Mesothelial cell of epicardium (in vitro differentiated cells): ENCODE measurements around the gene EPHB3. TPM values are rescaled to one million over a fixed set of nuclear protein-coding genes. Genes with fewer than 3 reads are reported as not detected.

Experiments used
- DNase-seq, 2 experiments: peaks; one replicate each; pipeline ENCODE4 v3.0.0; 2021; ENCODE audit warnings: low spot score in 2 of 2; ENCODE audit not compliant: unreplicated experiment in 2 of 2
- H3K27ac Mint-ChIP-seq: 2 replicates; pipeline ENCODE4 v1.8.0; 2021; ENCODE audit warnings: mixed read lengths
- H3K27me3 Mint-ChIP-seq: 2 replicates; pipeline ENCODE4 v1.8.0; 2021; ENCODE audit warnings: low read depth, mixed read lengths
- H3K36me3 Mint-ChIP-seq: 2 replicates; pipeline ENCODE4 v1.8.0; 2021; ENCODE audit warnings: mixed read lengths
- H3K4me1 Mint-ChIP-seq: 2 replicates; pipeline ENCODE4 v1.8.0; 2021; ENCODE audit warnings: mixed read lengths
- H3K4me3 Mint-ChIP-seq: 2 replicates; pipeline ENCODE4 v1.8.0; 2021; ENCODE audit warnings: mild to moderate bottlenecking, moderate library complexity, mixed read lengths
- H3K9me3 Mint-ChIP-seq: 2 replicates; pipeline ENCODE4 v1.8.0; 2021; ENCODE audit warnings: mixed read lengths
- total RNA-seq: library from RNA; stranded (reverse); gene quantifications from 3 replicates; pipeline ENCODE4 v1.2.1, GENCODE V29; 2021
- TF ChIP-seq, protein P1 (sequence below): fragments of 200-600 bp; sonication (generic); IDR thresholded peaks from one replicate; pipeline ENCODE4 v1.5.0; 2021; ENCODE audit warnings: antibody characterized with exemption; ENCODE audit not compliant: unreplicated experiment

The EPHB3 gene
- total RNA-seq, 1 donor from 2014 or later = 115 TPM

DNA sequence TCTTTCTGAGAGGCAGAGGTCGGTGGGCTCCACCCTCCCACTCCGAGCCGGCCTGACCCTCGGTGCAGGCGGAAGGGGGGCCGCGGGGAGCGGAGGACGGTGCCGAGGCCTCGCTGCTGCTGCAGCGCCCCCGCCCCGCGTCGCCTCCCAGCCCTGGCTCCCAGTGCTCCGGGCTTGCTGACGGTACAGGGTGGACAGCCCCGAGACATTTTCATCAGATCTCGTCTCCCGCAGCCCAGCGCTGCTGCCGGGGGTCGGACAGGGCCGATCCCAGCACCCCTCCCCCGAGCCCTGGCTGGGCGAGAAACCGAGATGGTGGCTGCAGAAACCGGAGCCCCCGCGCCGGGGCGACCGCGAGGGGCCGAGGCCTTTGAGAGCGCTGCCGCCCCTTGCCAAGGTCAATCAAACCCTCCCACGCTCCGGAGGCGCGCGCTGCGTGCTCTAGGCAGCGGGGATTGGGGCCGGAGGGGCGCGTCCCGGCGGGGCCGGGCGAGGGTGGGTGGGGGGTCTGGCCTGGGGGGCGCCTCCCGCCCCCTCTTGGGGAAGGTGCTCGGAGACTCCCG is 42.5 kb downstream of the EPHB3 start:
- TF ChIP-seq, protein P1, sequence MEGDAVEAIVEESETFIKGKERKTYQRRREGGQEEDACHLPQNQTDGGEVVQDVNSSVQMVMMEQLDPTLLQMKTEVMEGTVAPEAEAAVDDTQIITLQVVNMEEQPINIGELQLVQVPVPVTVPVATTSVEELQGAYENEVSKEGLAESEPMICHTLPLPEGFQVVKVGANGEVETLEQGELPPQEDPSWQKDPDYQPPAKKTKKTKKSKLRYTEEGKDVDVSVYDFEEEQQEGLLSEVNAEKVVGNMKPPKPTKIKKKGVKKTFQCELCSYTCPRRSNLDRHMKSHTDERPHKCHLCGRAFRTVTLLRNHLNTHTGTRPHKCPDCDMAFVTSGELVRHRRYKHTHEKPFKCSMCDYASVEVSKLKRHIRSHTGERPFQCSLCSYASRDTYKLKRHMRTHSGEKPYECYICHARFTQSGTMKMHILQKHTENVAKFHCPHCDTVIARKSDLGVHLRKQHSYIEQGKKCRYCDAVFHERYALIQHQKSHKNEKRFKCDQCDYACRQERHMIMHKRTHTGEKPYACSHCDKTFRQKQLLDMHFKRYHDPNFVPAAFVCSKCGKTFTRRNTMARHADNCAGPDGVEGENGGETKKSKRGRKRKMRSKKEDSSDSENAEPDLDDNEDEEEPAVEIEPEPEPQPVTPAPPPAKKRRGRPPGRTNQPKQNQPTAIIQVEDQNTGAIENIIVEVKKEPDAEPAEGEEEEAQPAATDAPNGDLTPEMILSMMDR = peak; percentile 15

DNA sequence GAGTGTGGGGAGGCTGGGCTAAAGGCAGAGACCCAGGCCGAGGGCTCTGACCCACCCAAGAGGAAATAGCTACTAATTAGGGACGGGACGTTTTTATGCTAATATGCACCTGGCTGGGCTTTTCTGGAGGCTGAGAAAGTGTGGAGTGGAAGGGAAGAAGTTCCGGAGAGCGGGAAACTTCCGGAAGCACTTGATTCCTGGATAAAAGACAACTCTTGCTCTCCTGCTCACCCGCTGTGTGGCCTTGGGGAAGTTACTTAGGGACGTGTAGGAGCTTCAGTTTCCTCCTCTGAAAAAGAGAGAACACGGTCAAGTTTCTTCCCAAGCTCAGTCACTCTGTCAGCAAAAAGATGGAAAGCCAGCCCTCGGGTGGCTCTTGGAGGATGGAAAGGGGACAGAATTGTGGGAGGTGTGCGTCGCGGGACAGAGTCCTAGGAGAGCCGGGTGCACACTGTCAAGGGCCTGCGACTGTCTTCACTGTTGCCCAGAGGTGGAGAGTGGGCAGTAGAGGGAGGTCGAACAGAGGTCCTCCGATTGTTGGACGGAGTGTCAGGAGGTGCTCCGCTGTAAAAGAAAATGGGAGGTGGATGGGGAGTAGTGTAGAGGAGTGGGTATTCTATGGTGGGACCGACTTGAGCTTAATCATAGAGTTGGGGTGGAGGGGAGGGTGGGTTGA is 43.2 kb downstream of the EPHB3 start:
- H3K9me3 Mint-ChIP-seq = no peaks in the 10 kb centered on the region
- TF ChIP-seq, protein P1 = no peak
- H3K4me3 Mint-ChIP-seq = peak overlapping the region; percentile 65
- H3K36me3 Mint-ChIP-seq = no peaks in the 10 kb centered on the region
- H3K27me3 Mint-ChIP-seq = no peaks in the 10 kb centered on the region
- H3K27ac Mint-ChIP-seq = peak overlapping the region; percentile 78
- peaks cover 47% of the 10 kb centered on the region for H3K4me1 Mint-ChIP-seq
- DNase-seq = no peak

More for the DNA sequence above, 42.5 kb downstream of the EPHB3 start:
- Mint-ChIP-seq H3K4me3 (peak overlapping the region; percentile 65), H3K27me3 (no peaks in the 10 kb centered on the region), H3K27ac (peak overlapping the region; percentile 86), H3K36me3 (no peaks in the 10 kb centered on the region), H3K9me3 (no peaks in the 10 kb centered on the region), H3K4me1 (peaks cover 46% of the 10 kb centered on the region)
- peak in 1 of 2 experiments; percentile 59 for DNase-seq

DNA sequence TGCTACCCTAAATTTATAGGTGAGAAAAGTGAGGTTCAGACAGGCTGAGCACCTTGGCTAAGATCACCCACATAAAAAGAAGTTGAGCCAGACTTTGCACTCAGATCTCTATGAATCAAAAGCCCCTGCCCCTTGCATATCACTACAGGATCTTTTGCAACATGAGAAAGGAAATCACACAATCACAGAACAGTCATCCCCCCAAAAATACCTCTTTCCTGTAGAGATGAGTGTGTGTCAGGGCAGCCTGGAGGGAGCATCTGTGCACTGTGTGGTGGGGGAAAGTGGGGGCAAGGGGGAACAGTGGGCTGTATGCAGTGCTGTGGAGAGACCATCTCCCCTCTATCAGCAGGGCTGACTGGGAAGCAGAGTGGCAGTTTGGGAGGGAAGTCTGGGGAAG is 46.6 kb downstream of the EPHB3 start:
- H3K27ac Mint-ChIP-seq = no peak overlapping the region
- TF ChIP-seq, protein P1 = no peak

DNA sequence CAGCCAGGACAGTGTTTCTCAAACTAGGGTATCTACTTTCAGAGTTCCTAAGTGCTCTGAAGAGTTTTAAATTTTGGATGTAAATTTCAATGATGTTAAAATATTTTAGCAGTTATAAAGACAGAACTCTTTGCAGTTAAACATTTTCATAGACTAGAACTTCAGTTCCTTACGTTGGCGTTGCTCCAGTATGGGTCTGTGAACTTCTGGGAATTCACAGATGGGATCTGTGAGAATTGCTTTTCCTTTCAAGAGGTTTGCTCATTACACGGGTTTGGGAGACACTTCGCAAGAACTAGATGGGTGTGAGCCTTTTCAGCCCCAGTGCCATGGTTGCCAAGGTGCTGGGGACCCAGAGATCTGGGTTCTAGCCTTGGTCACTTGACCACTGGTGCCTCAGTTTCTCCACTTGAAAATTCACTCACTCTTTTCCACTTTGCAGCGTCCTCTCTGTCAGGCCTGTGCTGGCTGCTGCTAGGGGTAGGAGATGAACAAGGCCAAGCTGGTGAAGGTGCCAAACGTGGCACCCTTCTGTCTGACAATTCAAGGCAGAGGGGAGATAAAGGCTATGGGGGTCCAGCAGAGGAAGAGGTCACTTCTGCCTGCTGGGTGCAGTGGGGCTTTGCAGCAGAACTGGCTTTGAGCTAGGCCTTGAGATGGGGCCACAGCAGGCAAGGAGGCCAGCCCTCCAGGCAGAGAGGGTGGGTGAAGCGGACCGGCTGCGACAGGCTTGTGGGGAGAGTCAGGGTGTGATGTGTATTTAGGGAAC is 48.1 kb downstream of the EPHB3 start:
- Mint-ChIP-seq H3K9me3 (no peaks in the 10 kb centered on the region), H3K4me3 (no peak overlapping the region), H3K27ac (no peak overlapping the region)

More for the DNA sequence above, 46.6 kb downstream of the EPHB3 start:
- no peaks in the 10 kb centered on the region for H3K27me3 Mint-ChIP-seq
- no peak for DNase-seq
- H3K36me3 Mint-ChIP-seq = no peaks in the 10 kb centered on the region
- peaks cover 44% of the 10 kb centered on the region for H3K4me1 Mint-ChIP-seq
- no peak overlapping the region for H3K4me3 Mint-ChIP-seq
- H3K9me3 Mint-ChIP-seq = no peaks in the 10 kb centered on the region

DNA sequence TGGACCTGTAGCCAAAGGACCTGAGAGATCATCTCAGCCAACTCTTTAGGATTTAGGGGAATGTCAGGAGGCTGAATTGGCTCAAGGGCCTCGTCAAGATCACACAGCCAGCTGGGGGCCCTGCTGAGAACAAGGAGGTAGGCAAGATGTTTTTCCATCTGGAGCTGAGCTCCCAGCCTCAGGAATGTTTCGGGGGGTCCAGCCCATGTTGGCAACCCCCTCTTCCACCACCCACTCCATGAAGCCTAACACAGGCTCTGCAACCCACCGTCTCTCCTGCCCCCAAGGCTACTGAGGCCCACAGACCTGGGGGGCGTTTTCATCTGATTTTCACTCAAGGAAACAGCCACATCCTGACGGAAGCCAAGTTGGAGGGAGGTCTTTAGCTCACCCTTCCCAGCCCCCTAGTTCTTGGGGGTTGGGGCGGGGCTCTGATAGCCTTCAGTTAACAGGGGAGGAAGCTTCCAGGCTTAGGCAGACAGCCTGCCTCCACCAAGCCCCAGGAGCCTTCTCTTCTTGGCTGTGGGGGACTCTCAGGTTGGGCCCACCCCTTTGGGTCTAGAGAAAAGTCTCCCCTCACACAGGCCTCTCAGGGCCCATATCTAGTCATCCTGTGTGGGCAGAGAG is 48.8 kb downstream of the EPHB3 start:
- TF ChIP-seq, protein P1 = no peak
- no peaks in the 10 kb centered on the region for H3K36me3 Mint-ChIP-seq
- H3K27me3 Mint-ChIP-seq = no peaks in the 10 kb centered on the region
- peaks cover 28% of the 10 kb centered on the region for H3K4me1 Mint-ChIP-seq
- no peak for DNase-seq
- peak overlapping the region; percentile 48 for H3K27ac Mint-ChIP-seq
- H3K9me3 Mint-ChIP-seq = no peaks in the 10 kb centered on the region
- no peak overlapping the region for H3K4me3 Mint-ChIP-seq

More for the DNA sequence above, 48.1 kb downstream of the EPHB3 start:
- H3K27me3 Mint-ChIP-seq = no peaks in the 10 kb centered on the region
- H3K36me3 Mint-ChIP-seq = no peaks in the 10 kb centered on the region
- H3K4me1 Mint-ChIP-seq = peaks cover 35% of the 10 kb centered on the region
- TF ChIP-seq, protein P1 = no peak
- DNase-seq = no peak
